Endothelial cell (in vitro differentiated cells): ENCODE results near the gene KIAA0513. TPM values are rescaled to one million over a fixed set of nuclear protein-coding genes. Genes with fewer than 3 reads are reported as not detected.
A peak's percentile ranks its signal among the peaks of the same experiment; 100 is the strongest.

ENCODE experiments used
- DNase-seq: peaks from one replicate; pipeline ENCODE4 v3.0.0; 2021; ENCODE audit warnings: low spot score
- H3K27ac Mint-ChIP-seq: one replicate; pipeline ENCODE4 v1.8.0; 2021; ENCODE audit warnings: mixed read lengths, inconsistent platforms; ENCODE audit not compliant: unreplicated experiment
- H3K27me3 Mint-ChIP-seq: one replicate; pipeline ENCODE4 v1.8.0; 2021; ENCODE audit warnings: mild to moderate bottlenecking, moderate library complexity, mixed read lengths, inconsistent platforms; ENCODE audit not compliant: unreplicated experiment
- H3K36me3 Mint-ChIP-seq: one replicate; pipeline ENCODE4 v1.8.0; 2021; ENCODE audit warnings: mild to moderate bottlenecking, low read depth, mixed read lengths, inconsistent platforms; ENCODE audit not compliant: unreplicated experiment
- H3K4me1 Mint-ChIP-seq: one replicate; pipeline ENCODE4 v1.8.0; 2021; ENCODE audit warnings: mild to moderate bottlenecking, mixed read lengths, inconsistent platforms; ENCODE audit not compliant: unreplicated experiment
- H3K4me3 Mint-ChIP-seq: one replicate; pipeline ENCODE4 v1.8.0; 2021; ENCODE audit warnings: mild to moderate bottlenecking, mixed read lengths, inconsistent platforms; ENCODE audit not compliant: unreplicated experiment
- H3K9me3 Mint-ChIP-seq: one replicate; pipeline ENCODE4 v1.8.0; 2021; ENCODE audit warnings: mixed read lengths, inconsistent platforms; ENCODE audit not compliant: unreplicated experiment
- total RNA-seq: library from RNA; stranded (reverse); fragmentation: NEBNext Ultra II Directional; extraction: Animal tissue kit (Norgen Biotek cat#: 25700); gene quantifications from one replicate; pipeline ENCODE4 v1.2.1, GENCODE V29; 2021; ENCODE audit not compliant: unreplicated experiment
- TF ChIP-seq, protein P1 (sequence below): fragments of 200-600 bp; sonication (generic); IDR thresholded peaks from one replicate; pipeline ENCODE4 v1.5.0; 2021; ENCODE audit warnings: antibody characterized with exemption; ENCODE audit not compliant: unreplicated experiment

Gene KIAA0513
- total RNA-seq, 1 donor from 2014 or later: 5.5 TPM

DNA sequence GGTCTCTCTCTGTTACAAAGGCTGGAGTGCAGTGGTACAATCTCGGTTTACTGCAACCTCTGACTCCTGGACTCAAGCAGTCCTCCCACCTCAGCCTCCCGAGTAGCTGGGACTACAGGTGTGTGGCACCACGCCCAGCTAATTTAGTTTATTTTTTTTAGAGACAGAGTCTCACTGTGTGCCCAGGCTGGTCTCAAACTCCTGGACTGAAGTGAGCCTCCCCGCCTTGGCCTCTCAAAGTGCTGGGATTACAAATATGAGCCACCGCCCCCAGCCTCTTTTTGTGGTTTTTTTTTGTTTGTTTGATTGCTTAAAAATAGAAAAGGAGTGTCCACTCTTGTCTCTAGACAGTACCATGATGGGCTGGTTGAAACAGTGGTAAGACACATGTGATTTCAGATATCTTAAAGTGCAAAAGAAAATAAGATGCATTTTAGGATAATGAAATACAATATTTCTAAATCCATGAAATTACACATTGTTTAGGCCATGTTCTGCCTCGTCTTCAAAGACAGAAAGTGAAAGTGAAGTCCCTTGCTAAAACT, 27.4 kb downstream of the KIAA0513 start:
- TF ChIP-seq, protein P1, sequence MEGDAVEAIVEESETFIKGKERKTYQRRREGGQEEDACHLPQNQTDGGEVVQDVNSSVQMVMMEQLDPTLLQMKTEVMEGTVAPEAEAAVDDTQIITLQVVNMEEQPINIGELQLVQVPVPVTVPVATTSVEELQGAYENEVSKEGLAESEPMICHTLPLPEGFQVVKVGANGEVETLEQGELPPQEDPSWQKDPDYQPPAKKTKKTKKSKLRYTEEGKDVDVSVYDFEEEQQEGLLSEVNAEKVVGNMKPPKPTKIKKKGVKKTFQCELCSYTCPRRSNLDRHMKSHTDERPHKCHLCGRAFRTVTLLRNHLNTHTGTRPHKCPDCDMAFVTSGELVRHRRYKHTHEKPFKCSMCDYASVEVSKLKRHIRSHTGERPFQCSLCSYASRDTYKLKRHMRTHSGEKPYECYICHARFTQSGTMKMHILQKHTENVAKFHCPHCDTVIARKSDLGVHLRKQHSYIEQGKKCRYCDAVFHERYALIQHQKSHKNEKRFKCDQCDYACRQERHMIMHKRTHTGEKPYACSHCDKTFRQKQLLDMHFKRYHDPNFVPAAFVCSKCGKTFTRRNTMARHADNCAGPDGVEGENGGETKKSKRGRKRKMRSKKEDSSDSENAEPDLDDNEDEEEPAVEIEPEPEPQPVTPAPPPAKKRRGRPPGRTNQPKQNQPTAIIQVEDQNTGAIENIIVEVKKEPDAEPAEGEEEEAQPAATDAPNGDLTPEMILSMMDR: no peak
- Mint-ChIP-seq H3K4me3 (no peak overlapping the region), H3K36me3 (peaks cover 3% of the 10 kb centered on the region), H3K9me3 (no peaks in the 10 kb centered on the region), H3K27me3 (peaks cover 2% of the 10 kb centered on the region), H3K4me1 (no peaks in the 10 kb centered on the region), H3K27ac (no peak overlapping the region)
- no peak for DNase-seq

- TF ChIP-seq, protein P1: no peak
- H3K9me3 Mint-ChIP-seq: no peaks in the 10 kb centered on the region
- no peak for DNase-seq
- no peak overlapping the region for H3K27ac Mint-ChIP-seq
- H3K4me1 Mint-ChIP-seq: no peaks in the 10 kb centered on the region
- peaks cover 3% of the 10 kb centered on the region for H3K36me3 Mint-ChIP-seq
- H3K27me3 Mint-ChIP-seq: peaks cover 2% of the 10 kb centered on the region
- no peak overlapping the region for H3K4me3 Mint-ChIP-seq
These were observed 28.1 kb downstream of the KIAA0513 start for GRCh38 chr16:85055493-85056210.

- peak overlapping the region; percentile 29 for H3K4me3 Mint-ChIP-seq
- DNase-seq: peak; percentile 31
These were observed 28.7 kb downstream of the KIAA0513 start for GRCh38 chr16:85056211-85056748.

GRCh38 chr16:85057212-85057889, 29.8 kb downstream of the KIAA0513 start:
- no peak for DNase-seq
- peaks cover 5% of the 10 kb centered on the region for H3K27me3 Mint-ChIP-seq
- no peak overlapping the region for H3K27ac Mint-ChIP-seq
- H3K9me3 Mint-ChIP-seq: no peaks in the 10 kb centered on the region
- H3K4me1 Mint-ChIP-seq: no peaks in the 10 kb centered on the region
- H3K36me3 Mint-ChIP-seq: no peaks in the 10 kb centered on the region
- TF ChIP-seq, protein P1: no peak
- no peak overlapping the region for H3K4me3 Mint-ChIP-seq

More at GRCh38 chr16:85056211-85056748, 28.7 kb downstream of the KIAA0513 start:
- Mint-ChIP-seq H3K36me3 (peaks cover 3% of the 10 kb centered on the region), H3K4me1 (no peaks in the 10 kb centered on the region), H3K27ac (no peak overlapping the region), H3K9me3 (no peaks in the 10 kb centered on the region), H3K27me3 (peaks cover 4% of the 10 kb centered on the region)
- TF ChIP-seq, protein P1: no peak

GRCh38 chr16:85057948-85058347, 30.4 kb downstream of the KIAA0513 start:
- Mint-ChIP-seq H3K4me1 (no peaks in the 10 kb centered on the region), H3K4me3 (no peak overlapping the region), H3K27ac (no peak overlapping the region), H3K9me3 (no peaks in the 10 kb centered on the region), H3K27me3 (peaks cover 5% of the 10 kb centered on the region), H3K36me3 (no peaks in the 10 kb centered on the region)
- TF ChIP-seq, protein P1: no peak
- DNase-seq: no peak
